GM19238 (cell line): ENCODE data around the gene DIP2C.
"Not testable (repeated sequence)": the region's sequence is repeated elsewhere in the genome, so short reads cannot be mapped to it uniquely, and the experiment has no call there.

Experiments used
- DNase-seq: peaks from one replicate; pipeline ENCODE4 v3.0.0; 2011; ENCODE audit warnings: low spot score; ENCODE audit not compliant: insufficient read length

Gene DIP2C

DNA sequence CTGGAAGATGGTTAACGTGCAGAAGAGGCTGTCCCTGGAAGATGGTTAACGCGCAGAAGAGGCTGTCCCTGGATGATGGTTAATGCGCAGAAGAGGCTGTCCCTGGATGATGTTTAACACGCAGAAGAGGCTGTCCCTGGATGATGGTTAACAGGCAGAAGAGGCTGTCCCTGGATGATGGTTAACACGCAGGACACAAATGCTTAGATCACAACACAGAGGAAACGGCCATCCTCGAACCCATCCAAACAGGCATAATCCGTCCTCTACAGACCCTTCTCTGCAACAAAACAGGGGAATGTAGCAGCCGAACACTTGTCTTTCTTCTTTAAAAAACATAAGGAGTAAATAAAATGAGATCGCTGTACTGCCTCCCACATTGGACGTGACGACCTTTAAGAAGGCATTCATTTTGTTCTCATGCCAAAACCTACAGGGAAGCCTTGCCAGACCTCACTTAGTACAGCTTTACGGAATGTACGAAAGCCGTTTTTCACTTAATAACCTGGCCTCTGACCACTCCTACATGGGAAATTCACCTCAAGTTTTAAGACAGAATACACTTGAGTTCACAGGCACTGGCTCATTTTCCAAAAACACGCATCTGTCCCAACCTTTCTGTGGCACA is 309.0 kb downstream of the DIP2C start:
- no peak for DNase-seq

DNA sequence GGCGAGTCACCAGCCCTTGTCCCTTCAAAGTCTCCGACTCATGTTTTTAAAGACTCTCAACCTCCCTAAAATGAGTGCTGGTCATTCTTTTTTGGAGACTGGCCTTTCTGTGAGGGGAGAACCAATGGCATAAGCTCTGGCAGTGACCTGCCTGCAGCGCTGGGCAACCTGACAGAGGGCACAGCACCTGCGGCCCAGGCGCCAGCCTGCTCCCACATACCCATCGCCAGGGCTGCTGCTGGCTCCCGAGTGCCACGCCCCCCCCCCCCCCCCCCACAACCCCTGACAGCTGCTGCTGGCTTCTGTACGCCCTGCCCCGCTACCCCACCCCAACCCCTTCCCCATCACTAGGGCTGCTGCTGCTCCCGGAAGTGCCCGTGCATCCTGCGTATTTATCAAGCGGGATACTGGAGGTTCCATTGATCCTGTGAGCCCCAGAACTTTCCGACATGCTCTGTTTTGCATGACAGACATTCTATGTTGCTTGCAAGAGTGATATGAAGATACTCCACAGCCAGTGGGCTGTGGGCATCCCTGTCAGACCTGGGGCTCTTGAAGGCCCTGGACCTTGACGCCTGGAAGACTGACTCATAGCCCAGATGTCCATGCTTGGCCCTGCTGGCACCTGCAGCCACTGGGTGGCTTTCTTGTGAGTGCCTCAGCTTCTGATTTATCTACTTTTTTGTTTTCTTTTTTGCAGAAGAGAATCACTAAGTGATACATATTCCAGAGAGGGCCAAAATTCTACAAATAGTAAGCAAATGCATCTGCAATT is 310.4 kb downstream of the DIP2C start:
- DNase-seq = no peak

DNA sequence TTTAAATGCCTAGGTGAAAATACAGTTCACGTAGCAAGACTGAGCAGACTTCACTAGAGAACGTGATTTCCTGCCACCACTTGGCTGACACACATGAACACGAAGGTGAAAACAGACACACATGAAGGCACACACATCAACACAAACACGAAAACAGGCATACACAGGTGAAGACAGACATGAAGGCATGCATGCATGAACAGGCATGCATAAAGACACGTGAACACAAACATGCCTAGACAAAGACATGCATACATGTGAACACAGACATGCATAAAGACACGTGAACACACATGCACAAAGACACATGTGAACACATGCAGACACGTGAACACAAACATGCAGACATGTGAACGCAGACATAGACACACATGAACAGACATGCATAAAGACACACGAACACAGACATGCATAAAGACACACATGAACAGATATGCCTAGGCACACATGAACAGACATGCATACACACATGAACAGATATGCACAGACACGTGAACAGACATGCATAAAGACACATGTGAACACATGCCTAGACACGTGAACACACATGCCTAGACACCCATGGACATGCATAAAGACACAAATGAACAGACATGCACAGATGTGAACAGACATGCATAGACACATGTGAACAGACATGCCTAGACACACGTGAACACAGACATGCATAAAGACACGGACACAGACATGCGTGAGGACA is 311.1 kb downstream of the DIP2C start:
- no peak for DNase-seq

DNA sequence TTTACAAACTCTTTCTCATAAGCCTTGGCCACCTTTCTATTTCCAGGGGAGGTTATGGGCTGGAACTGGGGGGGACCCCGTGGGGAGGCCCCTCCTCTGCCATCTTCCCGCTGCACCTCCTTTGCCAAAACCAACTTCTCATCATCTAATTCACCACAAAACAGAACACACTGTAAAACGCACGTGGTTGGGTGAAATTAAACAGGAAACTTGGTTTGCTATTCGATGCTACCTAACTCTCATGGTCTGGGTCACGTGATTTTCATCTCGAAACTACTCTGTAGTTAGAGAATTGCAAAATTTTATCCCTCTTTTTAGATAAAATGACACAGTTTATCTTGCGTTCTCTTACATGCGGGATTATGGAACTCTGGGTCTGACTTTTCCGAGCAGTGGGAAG is 312.2 kb downstream of the DIP2C start:
- DNase-seq = no peak

GRCh38 chr10:375815-376505 is 313.5 kb downstream of the DIP2C start:
- DNase-seq = no peak

- DNase-seq = no peak
Measured at GRCh38 chr10:374354-374753, 315.1 kb downstream of the DIP2C start.

DNA sequence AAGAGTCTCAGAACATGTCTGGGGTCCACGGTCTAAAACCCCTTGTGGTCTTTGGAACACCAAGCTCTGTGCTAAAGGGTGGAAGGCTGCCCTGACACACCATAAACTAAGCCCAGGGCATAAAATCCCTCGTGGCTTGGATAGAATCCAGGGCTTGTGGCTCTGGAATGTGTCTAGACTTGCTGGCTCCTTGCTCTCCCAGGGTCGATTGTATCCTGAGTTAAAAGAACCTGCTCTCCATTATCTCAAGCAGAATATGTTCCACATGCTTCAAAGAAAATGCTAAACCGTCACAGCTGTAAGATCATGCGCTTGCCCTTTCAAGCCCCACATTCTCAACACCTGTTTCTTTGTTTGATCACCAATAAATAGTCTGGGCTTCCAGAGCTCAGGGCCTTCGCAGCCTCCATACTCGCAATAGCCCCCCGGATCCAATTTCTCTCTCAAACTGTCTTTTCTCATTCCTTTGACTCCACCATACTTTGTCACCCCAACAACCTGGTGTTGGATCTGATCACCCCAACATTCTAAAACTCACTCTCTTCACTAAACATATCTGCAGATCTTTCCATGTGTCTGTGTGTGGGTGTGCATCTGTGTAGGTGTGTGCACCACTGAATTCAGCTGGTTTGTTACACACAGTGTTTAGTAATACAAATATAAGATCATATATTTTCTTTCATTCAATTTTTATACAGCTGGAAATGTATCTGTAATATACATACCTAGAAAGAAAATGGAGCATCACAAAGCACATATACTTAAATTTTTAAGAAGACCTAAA is 315.8 kb downstream of the DIP2C start:
- DNase-seq = no peak

GRCh38 chr10:373015-373414 is 316.5 kb downstream of the DIP2C start:
- DNase-seq = no peak

- no peak for DNase-seq
Measured at GRCh38 chr10:372566-372965, 316.9 kb downstream of the DIP2C start.

GRCh38 chr10:371515-371914 is 318.0 kb downstream of the DIP2C start:
- no peak for DNase-seq

- no peak for DNase-seq
Measured at GRCh38 chr10:370449-370825, 319.0 kb downstream of the DIP2C start.

GRCh38 chr10:369684-370448 is 319.6 kb downstream of the DIP2C start:
- no peak for DNase-seq

- DNase-seq = no peak
Measured at GRCh38 chr10:369221-369683, 320.2 kb downstream of the DIP2C start.

- DNase-seq = no peak
Measured at GRCh38 chr10:368579-369220, 320.8 kb downstream of the DIP2C start.

DNA sequence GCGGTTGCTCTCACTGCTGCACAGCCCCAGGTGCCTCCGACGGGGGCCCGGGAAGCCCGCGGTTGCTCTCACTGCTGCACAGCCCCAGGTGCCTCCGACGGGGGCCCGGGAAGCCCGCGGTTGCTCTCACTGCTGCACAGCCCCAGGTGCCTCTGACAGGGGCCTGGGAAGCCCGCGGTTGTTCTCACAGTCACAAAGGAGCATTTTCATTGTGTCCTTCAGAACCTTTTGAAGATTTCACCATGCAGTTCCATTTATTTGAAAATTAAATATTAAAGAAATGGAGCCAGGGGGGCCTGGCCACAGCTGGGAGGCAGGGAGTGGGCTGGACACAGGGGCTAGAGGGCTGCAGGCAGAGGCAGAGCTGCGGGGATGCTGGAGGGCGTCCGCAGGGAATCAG is 321.4 kb downstream of the DIP2C start:
- not testable (repeated sequence) for DNase-seq

DNA sequence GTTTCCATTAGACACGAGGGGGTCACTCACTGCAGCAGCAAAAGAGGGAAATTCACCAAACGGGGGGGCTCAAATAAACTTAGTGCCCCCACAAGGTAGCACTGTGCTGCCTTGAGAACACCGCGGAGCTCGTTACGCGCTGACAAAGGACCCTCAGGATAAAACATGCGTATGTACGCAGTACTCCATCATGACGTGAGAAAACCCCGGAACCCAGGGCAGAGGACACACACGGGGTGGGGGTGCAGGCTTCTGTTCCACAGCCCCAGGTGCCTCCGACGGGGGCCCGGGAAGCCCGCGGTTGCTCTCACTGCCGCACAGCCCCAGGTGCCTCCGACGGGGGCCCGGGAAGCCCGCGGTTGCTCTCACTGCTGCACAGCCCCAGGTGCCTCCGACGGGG is 321.8 kb downstream of the DIP2C start:
- no peak for DNase-seq

DNA sequence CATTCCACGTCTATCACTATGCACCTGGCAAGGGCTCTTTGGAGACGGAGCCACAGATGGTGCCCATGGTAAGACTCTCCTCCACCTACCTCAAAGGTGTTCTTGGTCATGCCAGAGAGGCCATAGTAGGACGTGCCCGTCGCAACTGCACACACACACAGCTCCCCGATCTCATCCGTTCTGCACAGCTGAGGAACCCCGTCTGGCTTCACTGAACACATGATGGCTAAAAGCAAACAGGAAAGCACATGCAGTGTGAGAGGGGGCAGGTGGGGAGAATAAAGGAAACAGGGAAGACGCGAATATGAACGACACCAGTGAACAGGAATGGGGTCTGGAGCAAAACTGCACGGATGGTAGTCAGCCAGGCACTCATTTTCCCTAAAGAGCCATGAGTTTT is 323.3 kb downstream of the DIP2C start:
- DNase-seq = no peak

DNA sequence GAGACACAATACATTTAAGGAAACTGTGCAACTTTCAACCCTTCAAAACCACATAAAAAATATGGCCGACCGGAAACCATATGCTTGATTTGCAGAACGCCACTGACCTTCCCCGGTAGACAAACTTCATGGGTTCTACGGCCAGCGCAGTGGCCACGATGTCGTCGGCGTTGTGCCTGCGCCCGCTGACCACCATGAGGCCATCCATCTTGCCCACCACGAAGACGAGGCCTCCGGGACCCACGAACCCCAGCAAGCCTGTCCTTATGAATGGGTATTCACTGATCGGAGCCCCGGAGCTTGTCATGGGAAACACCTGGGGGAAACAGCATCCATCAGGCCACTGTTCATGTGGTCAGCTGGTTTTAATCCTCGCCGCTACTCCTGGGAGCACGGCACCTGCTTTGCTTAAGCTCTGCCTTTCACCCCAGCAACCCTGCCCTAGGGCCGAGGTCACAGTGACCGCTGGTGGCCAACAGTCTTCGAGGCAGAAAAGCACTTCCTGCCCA is 325.1 kb downstream of the DIP2C start:
- no peak for DNase-seq

DNA sequence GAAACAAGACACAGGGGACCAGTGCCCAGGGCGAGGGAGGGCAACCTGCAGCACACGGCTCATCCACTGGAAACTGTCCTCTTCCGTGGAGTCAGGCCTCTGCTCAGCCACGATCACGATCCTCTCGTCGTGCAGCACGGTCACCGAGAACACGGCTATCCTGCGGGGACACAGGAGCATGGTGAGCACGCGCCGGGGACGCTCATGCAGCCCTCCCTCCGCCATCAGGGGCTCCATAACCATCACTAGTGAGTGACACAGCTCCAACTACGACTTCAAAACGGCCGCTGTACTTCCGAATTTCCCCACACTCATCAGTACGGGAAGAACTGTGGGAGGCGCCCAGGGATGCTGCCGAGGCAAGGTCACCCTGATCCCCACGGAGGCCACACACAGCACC is 326.3 kb downstream of the DIP2C start:
- DNase-seq = no peak
